HG03460 (cell line): ENCODE data around the gene BRMS1.
A peak's percentile ranks its signal among the peaks of the same experiment; 100 is the strongest.
"Not testable (repeated sequence)": the region's sequence is repeated elsewhere in the genome, so short reads cannot be mapped to it uniquely, and the experiment has no call there.

Experiments used
- ATAC-seq: cut with Tn5 transposase; IDR thresholded peaks from one replicate; pipeline ENCODE4 v1.9.1; 2021; ENCODE audit not compliant: unreplicated experiment

Gene BRMS1

DNA sequence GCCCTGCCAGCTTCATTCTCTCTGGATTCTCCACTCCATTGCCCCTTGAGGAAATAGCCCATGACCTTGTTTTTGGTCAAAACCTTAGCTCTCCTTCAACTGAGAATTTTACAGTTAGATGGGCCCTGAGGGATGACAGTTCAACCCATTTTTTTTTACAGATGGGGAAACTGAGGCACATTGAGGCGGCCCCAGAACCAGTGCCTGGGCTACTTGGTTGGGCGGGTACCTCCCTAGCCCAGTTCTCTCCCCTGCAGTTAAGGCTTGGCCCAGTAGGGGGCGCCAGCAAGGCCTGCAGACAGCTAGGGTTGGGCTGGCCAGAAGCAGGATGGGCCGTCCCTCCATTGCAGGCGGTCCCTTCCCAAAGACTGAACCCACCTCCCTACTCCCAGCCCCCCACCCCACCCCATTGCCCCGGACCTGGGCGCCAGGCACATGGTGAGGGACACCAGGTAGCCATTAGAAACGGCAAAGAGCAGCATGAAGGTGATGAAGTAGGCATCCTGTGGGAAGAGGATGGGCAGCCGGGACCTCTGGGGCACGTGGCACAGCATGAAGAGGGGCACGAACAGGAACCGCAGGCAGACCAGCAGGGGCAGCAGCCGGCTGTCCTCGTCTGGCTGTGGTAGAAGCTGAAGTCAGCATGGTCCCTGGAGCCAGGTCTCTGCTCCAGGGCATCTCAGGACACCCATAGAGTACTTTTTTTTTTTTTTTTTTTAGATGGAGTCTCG, 19.1 kb upstream of the BRMS1 start:
- no peak for ATAC-seq

GRCh38 chr11:66363187-66363601, 18.3 kb upstream of the BRMS1 start:
- no peak for ATAC-seq

- ATAC-seq = no peak
These were observed 17.7 kb upstream of the BRMS1 start for GRCh38 chr11:66362481-66363147.

GRCh38 chr11:66361502-66361941, 16.6 kb upstream of the BRMS1 start:
- no peak for ATAC-seq

DNA sequence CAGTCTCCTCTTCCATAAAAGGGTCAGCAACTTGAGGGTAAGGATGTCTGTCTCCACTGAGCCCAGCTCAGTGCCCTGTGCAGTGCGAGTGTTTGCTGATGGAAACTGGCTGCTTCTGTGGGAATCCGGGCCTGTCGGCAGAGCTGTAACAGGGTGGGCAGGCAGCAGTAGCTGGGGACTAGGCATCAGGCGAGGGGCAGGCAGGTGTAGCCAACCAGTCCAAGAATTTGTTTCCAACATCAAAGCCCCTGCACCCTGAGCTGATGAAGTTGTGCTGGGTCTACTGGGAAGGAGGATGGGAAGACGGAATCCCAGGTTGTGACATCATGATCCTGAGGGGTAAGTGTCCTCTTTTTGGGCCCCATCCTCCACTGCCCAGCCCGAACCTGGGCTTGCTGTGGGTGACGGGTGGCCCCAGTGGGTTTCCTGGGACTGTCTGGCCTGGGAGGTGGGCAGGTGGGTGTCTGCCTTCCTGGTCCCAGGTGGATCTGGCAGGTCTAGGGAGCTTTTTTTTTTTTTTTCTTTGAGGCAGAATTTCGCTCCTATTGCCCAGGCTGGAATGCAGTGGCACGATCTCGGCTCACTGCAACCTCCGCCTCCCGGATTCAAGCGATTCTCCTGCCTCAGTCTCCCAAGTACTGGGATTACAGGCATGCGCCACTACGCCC, 15.6 kb upstream of the BRMS1 start:
- no peak for ATAC-seq

GRCh38 chr11:66359662-66360087, 14.8 kb upstream of the BRMS1 start:
- no peak for ATAC-seq

- not testable (repeated sequence) for ATAC-seq
These were observed 5.8 kb upstream of the BRMS1 start for GRCh38 chr11:66350560-66351235.

GRCh38 chr11:66349084-66349386, 4.1 kb upstream of the BRMS1 start:
- ATAC-seq = no peak

DNA sequence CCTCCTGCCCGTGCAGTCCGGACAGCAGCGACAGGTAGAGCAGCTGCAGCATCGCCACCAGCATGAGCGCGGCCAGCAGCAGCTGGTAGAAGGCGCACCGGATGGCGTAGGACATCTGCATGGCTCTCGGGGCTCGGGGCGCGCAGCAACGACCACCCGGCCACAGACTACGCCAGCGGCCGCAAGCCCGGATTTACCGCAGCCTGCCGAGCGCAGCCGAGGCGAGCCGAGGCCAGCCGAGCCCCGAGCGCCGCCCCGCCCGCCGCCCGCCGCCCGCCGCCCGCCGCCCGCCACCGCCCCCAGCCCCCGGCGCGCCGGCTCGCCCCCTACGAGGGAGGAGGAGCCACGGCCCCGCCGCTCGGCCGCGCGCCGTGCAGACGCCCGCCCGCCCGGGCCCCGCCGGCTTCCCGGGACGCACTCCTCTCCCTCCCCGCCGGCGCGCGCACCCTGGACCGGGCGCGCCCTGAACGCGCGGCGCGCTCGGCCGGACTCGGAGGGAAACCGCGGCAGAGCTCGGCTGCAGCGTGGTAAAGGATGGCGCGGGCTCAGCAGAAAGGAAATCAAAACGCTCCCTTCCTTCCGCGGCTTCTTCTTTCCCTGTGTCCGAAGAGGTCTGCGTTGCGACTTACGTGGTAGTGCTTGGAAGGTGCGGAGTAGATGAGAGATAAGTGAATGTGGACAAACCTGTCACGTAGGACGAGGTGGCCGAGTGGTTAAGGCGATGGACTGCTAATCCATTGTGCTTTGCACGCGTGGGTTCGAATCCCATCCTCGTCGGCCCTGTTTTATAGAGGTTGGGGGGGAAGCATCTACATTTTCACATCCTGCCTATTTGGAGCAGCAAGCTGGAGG, 2.7 kb upstream of the BRMS1 start, which contains the start of gene B4GAT1:
Gene B4GAT1 (minus strand): TSS at position 205 of the 852 bp plus-strand sequence. CDS start 84 bp downstream, at position 121.
- peak; percentile 37 for ATAC-seq

DNA sequence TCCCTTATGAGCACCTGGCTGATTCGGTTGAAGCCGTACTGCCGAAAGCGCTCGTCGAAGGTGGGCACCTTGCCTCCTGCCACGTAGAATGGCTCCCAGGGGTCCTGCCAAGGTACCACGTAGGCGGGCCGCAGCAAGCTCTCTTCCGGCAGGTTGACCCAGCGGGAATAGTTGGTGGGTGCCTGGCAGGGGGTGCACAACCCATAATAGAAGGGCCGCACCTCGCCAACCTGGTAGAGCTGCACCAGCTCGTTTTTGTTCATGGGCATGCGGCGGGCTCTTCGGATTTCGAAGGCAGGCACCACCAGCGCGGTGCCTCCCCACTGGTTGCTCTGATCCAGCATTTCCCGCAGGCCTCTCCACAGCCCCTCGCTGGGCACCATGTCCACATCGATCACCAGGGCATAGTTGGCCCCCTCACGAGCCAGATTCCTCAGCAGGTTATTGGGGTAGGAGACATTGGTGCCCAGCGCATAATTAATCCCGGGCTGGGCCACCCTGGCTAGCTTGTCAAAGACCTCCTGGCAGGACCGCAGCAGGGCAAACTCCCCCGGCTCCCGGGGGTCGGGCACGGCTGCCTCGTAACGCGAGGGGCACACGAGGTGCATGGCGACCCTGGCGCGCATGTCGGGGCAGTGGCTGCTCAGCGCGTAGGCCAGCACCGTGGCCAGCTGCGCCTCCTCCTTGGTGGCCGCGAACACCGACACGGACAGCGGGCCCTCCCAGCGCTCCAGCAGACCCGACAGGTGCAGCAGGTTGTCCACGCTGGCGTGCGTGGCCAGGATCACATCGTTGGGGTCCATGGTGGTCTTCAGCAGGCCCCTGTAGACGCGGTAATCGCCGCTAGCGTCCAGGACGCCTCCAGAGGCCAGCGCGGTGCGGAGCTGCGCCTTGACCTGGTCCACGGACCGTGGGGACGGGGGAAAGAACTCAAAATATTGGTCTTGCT, 1.8 kb upstream of the BRMS1 start:
- ATAC-seq = no peak

- no peak for ATAC-seq
These were observed 379 bp upstream of the BRMS1 start for GRCh38 chr11:66345316-66345649.

DNA sequence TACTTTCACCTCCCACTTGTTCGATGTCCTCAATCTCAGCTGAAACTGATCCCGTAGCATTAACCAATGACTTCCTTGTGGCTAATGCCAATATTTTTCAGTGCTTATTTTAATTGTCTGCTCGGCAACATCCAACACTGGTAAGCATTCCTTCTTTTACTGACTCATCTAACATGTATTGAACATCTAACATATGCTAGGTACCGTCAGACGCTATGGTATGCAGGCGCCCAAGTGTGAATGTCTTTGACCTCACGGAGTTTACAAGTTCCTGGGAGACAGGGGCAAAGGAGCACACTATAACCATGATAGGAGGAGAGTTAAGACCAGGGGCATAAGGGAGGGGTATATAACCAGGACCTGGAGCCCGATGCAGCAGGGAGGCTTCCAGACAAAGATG, 1.7 kb downstream of the BRMS1 start:
- no peak for ATAC-seq

DNA sequence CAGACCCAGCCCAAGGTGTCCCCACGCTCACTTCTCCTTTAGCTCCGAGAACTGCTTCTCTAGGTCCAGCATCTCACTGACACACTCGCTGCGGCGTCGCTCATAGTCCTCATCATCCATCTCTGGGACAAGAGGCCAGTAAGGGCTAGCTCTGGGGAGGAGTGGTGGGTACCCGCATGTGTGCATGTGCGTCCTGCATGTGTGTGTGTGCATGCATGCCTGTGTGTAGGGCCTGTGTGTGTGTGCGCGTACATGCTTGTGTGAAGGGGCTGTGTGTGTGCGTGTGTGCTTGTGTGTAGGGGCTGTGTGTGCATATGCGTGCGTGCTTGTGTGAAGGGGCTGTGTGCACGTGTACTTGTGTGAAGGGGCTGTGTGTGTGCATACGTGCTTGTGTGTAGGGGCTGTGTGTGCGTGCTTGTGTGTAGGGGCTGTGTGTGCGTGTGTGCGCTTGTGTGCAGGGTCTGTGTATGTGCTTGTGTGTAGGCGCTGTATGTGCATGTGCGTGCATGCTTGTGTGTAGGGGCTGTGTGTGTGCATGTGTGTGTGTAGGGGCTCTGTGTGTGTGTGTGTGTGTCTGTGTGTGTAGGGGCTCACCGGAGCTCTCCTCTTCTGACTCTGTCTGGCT, 3.3 kb downstream of the BRMS1 start:
- ATAC-seq = no peak

- ATAC-seq = no peak
These were observed 4.1 kb downstream of the BRMS1 start for GRCh38 chr11:66340596-66341501.

DNA sequence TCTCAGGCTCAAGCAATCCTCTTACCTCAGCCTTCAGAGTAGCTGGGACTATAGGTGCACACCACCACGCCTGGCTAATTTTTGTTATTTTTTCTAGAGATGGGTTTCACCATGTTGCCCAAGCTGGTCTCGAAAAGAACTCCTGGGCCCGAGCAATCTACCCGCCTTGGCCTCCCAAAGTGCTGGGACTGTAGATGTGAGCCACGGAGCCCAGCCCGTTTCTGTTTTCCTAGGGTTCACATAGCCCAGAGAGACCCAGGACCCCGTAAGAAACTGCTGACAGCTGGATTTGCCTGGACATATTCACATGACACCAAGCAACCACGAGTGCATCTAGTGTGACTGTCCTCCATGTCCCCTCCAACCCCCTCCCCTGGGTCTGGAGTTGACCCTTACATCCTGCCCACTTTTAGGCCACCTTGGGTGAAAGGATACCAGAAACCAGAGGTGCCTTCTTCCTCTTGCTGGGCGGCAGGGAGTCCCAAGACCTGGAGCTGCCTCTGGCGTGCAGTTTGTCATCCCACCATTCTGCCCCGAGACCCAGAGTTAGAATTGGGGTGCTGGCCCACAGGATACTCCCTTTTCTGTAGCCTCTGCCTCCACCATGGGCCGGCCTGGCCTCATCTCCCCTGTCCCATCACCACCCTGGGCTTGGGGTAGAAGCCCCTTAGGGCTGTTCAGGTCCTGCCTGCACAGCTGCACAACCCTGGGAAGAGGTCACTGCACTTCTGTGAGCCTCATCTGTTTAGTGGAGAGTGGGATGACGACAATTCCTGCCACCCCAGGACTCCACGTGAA, 5.0 kb downstream of the BRMS1 start:
- no peak for ATAC-seq

GRCh38 chr11:66339162-66339675, 5.7 kb downstream of the BRMS1 start:
- ATAC-seq = no peak
